HG03457 (cell line): Measurements from ENCODE around the gene ITPRID2.

Experiments used
- ATAC-seq: cut with Tn5 transposase; IDR thresholded peaks from one replicate; pipeline ENCODE4 v1.9.1; 2021; ENCODE audit warnings: moderate number of reproducible peaks; ENCODE audit not compliant: unreplicated experiment

Gene ITPRID2

GRCh38 chr2:181879295-181879694, 12.2 kb upstream of the ITPRID2 start:
- ATAC-seq = no peak

- ATAC-seq = no peak
Measured at GRCh38 chr2:181882246-181883020, 9.1 kb upstream of the ITPRID2 start.

- no peak for ATAC-seq
Measured at GRCh38 chr2:181884601-181885000, 6.9 kb upstream of the ITPRID2 start.

GRCh38 chr2:181885096-181885495, 6.4 kb upstream of the ITPRID2 start:
- ATAC-seq = no peak

DNA sequence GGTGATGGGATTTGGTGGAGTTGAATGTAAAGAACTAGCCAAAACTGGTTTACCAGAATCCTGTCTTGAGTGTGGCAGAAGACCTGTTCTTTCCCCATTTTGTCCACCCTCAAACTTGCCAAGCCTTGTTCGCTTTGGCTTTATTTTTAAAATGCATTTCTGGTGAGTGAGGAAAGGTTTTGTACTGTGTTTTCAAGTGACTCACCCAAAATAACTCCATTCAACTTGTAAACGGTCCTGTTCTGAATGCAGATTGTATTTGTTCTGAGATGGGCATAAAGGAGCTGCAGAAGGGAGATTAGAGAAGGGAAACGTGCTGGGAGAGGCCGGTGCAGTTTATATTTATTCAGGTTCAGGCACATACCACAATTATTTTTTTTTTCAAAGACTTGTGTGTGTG, 5.3 kb upstream of the ITPRID2 start:
- no peak for ATAC-seq

GRCh38 chr2:181887045-181887444, 4.5 kb upstream of the ITPRID2 start:
- no peak for ATAC-seq

GRCh38 chr2:181889776-181890175, 1.8 kb upstream of the ITPRID2 start:
- no peak for ATAC-seq

GRCh38 chr2:181890271-181890670, 1.3 kb upstream of the ITPRID2 start:
- no peak for ATAC-seq

DNA sequence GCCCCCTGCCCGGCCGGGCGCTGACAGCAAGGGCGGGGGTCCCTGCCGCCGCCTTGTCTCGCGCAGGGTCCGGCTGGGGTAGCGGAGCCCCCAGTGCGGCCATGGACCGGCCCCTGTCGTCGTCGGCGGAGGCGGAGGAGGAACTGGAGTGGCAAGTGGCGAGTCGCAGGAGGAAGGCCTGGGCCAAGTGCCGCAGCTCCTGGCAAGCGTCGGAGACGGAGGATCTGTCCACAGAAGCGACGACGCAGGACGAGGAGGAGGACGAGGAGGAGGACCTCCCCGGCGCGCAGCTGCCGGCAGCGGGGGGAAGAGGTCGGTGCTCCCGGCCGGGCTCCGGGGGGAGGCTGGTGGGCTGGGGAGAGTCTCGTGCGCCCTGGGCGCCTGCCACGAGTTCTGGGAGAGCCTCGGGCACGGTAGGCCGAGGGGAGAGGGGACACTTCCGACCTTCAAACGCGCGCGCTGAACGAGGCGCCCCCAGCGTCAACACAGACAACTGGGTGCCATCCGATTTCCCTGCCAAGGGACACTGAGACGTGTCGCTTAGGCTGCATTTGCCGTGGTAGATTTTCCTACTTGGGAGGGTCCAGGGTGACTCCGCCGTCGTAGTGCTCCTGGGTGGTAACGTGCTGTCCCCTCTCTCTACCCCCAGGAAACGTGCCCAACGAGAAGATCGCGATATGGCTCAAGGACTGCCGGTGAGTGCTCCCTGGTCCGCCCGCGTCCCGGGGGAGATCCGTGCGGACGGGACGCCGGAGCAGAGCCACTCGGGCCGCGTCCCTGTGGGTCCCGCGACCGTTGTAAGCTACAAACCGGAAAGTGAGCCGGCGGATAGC, 652 bp downstream of the ITPRID2 start:
- ATAC-seq = peak; percentile 38

- ATAC-seq = no peak
Measured at GRCh38 chr2:181892799-181893435, 1.4 kb downstream of the ITPRID2 start.

DNA sequence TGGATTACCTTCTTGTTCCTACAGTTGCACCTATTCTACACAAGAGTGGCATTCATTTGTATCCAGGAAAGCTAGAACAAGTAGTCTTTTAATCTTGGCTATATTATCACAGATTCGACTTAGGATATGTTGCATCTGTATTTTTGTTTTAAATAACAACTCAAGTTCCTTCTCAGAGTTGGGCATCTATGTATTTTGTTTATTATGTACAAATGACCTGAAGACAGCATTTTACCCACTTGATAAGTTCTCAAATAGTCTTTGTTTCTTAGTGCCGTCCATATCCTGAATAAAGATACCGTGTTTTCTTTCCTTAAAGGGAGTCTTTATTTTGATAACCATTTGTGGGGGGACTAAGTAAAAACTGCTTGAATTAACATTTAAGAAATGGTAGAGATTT, 2.9 kb downstream of the ITPRID2 start:
- ATAC-seq = no peak

DNA sequence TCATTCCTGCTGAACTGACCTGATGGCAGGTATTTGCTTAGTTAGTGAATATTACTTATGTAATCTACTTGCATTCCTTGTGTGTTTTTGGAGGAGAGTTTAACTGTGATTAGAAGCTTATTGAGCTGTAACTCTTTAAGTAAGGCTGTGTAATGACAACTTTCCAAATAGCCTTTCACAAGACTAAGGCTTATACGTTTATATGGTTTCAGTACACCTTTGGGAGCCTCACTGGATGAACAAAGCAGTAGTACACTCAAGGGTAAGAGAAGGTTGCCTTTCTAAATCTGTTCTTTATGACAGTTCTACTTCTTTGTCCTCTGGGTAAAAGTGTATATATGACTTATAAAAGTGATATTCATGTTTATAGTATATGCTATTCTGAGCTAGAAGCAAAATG, 4.3 kb downstream of the ITPRID2 start:
- ATAC-seq = no peak

- no peak for ATAC-seq
Measured at GRCh38 chr2:181896286-181896685, 4.8 kb downstream of the ITPRID2 start.

DNA sequence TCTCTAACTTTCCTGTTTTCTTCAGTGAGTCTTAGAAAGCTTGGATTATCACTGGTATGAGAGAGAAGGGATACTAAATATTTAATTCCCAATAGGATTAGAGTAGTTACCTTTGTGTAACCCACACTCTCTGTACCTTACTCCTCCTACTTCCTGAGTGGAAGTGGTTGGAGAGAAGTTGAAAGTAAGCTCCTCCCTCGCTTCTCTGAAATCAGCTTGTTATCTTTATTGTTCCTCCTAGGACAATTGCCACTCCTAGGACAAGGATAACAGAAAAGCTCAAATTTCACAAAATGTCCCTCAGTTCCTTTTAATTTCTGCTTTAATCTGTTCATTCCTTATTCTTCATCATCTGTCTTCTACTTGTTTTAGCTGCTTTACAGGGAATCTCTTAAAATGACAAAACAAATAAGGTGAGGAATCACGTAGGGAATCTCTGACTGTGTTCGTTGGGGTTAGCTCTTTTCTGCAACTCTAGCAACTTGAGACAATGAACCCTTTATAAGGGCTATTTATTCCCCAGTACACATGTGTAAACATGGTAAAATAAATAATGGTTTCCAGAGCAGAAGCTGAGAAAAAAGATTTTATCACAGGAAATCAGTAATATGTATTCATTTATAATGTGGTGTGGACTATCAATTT, 8.6 kb downstream of the ITPRID2 start:
- ATAC-seq = no peak

GRCh38 chr2:181902625-181903024, 11.1 kb downstream of the ITPRID2 start:
- no peak for ATAC-seq

GRCh38 chr2:181904022-181904632, 12.6 kb downstream of the ITPRID2 start:
- ATAC-seq = no peak

GRCh38 chr2:181907057-181907456, 15.5 kb downstream of the ITPRID2 start:
- no peak for ATAC-seq

DNA sequence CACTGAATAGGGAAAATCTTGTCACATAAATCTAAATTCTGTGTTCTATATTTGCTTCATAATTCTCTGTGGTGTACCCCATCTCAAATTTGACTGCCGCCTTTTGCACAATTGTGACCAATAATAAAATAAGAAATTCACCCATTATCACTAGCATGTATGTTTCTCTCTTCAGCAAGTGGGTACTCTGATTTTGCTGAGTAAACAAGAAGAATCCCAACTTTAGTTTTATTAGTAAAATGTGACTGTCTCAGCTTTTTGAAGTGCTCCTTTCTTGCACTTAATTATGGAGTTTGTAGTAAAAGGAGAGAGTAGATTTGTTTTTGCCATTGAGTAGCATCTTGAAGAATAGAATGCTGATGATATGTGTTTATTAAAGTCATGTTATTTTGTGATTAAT, 16.1 kb downstream of the ITPRID2 start:
- ATAC-seq = no peak

GRCh38 chr2:181910028-181910831, 18.7 kb downstream of the ITPRID2 start:
- ATAC-seq = no peak

GRCh38 chr2:181911830-181912229, 20.3 kb downstream of the ITPRID2 start:
- no peak for ATAC-seq
